HepG2 (cell line): ENCODE measurements around the gene EMID1. TPM values are rescaled to one million over a fixed set of nuclear protein-coding genes. Genes with fewer than 3 reads are reported as not detected.

Source experiments
- ARID5B ChIP-seq: IDR thresholded peaks from 2 replicates; pipeline ENCODE4 v1.4.0; 2020; ENCODE audit warnings: mild to moderate bottlenecking, missing genetic modification reagents
- BCL6 ChIP-seq: IDR thresholded peaks from 2 replicates; pipeline ENCODE4 v1.6.1; 2016; ENCODE audit warnings: missing genetic modification reagents, missing compliant biosample characterization
- BORCS8-MEF2B ChIP-seq: sonication (generic); formaldehyde crosslinking; IDR thresholded peaks from 2 replicates; pipeline ENCODE4 v1.8.0; 2022; ENCODE audit warnings: mild to moderate bottlenecking, missing genetic modification reagents
- BRCA1 ChIP-seq: sonication (generic); formaldehyde crosslinking; IDR thresholded peaks from 2 replicates; pipeline ENCODE4 v1.4.0; 2020; ENCODE audit warnings: missing genetic modification reagents
- CC2D1A ChIP-seq: sonication (generic); formaldehyde crosslinking; IDR thresholded peaks from 2 replicates; pipeline ENCODE4 v1.8.1; 2023; ENCODE audit warnings: mild to moderate bottlenecking, missing genetic modification reagents
- HDAC2 ChIP-seq: sonication (generic); formaldehyde crosslinking; IDR thresholded peaks from 2 replicates; pipeline ENCODE4 v1.4.0; 2020; ENCODE audit warnings: missing genetic modification reagents
- HNF4A ChIP-seq: sonication (generic); formaldehyde crosslinking; IDR thresholded peaks from 2 replicates; pipeline ENCODE4 v1.4.0; 2020; ENCODE audit warnings: missing genetic modification reagents
- POLR2AphosphoS2 ChIP-seq: IDR thresholded peaks from 2 replicates; pipeline ENCODE4 v1.6.1; 2011; ENCODE audit warnings: low read depth, low read length, improper control_type of control experiment
- SAP130 ChIP-seq: IDR thresholded peaks from 2 replicates; pipeline ENCODE4 v1.6.1; 2016; ENCODE audit warnings: low read depth
- THAP9 ChIP-seq: sonication (generic); formaldehyde crosslinking; IDR thresholded peaks from 2 replicates; pipeline ENCODE4; 2020; ENCODE audit warnings: missing genetic modification reagents, mild to moderate bottlenecking, borderline replicate concordance
- UBTF ChIP-seq: sonication (generic); formaldehyde crosslinking; IDR thresholded peaks from 2 replicates; pipeline ENCODE4 v1.4.0; 2020; ENCODE audit warnings: mild to moderate bottlenecking, missing genetic modification reagents
- ZNF101 ChIP-seq: sonication (generic); formaldehyde crosslinking; IDR thresholded peaks from 2 replicates; pipeline ENCODE4 v1.4.0; 2020; ENCODE audit warnings: mild to moderate bottlenecking, low read depth, missing genetic modification reagents, borderline replicate concordance
- ZNF138 ChIP-seq: sonication (generic); formaldehyde crosslinking; IDR thresholded peaks from 2 replicates; pipeline ENCODE4 v1.5.0; 2020; ENCODE audit warnings: mild to moderate bottlenecking, low read depth, missing genetic modification reagents
- ZNF281 ChIP-seq: sonication (generic); formaldehyde crosslinking; IDR thresholded peaks from 2 replicates; pipeline ENCODE4 v1.4.0; 2020; ENCODE audit warnings: missing genetic modification reagents, borderline replicate concordance
- ZNF788 ChIP-seq: sonication (generic); formaldehyde crosslinking; IDR thresholded peaks from 2 replicates; pipeline ENCODE4 v1.5.0; 2020; ENCODE audit warnings: mild to moderate bottlenecking, missing genetic modification reagents, borderline replicate concordance
- ZSCAN29 ChIP-seq: sonication (generic); formaldehyde crosslinking; conservative IDR thresholded peaks from 2 replicates; pipeline ENCODE4 v1.4.0; 2020; ENCODE audit warnings: mild to moderate bottlenecking, missing genetic modification reagents
- ZSCAN30 ChIP-seq: sonication (generic); formaldehyde crosslinking; IDR thresholded peaks from 2 replicates; pipeline ENCODE4 v1.5.0; 2020; ENCODE audit warnings: mild to moderate bottlenecking, missing genetic modification reagents
- polyA plus RNA-seq, 8 experiments: library from polyadenylated mRNA; depleted of rRNA in 3 of 8; stranded (reverse) in 7 of 8; unstranded in 1 of 8; fragments of >200 nt; fragmentation: Illumina TruSeq in 4 of 8; extraction: Trizol in 4 of 8; gene quantifications; 2 replicates each; pipeline versions ENCODE4 v1.2.1 to v1.2.3, GENCODE V29; 2011 to 2016; ENCODE audit warnings: low read depth in 4 of 8, missing spikeins in 1 of 8, mixed read lengths in 1 of 8; ENCODE audit not compliant: insufficient read depth in 1 of 8
- total RNA-seq, 5 experiments: library from RNA; depleted of rRNA; stranded (reverse); fragments of >200 nt; fragmentation: Illumina TruSeq; extraction: Trizol; gene quantifications; 2 replicates each; pipeline ENCODE4 v1.2.3, GENCODE V29; 2016; ENCODE audit warnings: low read depth in 1 of 5

EMID1 gene
- total and polyA plus RNA-seq, 2 of the 13 experiments (the other 11 are each of a cell fraction or from before 2014, with no cell fraction given) = 0.45 to 0.82 TPM

GRCh38 chr22:29216873-29217666, 11.4 kb downstream of the EMID1 start (continued):
- TF ChIP-seq ARID5B (peak; percentile 58), THAP9 (CRISPR knock-in tag) (no peak), ZSCAN30 (CRISPR knock-in tag) (no peak), BRCA1 (CRISPR knock-in tag) (no peak), HDAC2 (peak; percentile 43; the same call in 1 of the 2 replicates), ZNF281 (CRISPR knock-in tag) (peak; percentile 71; the same call in 1 of the 2 replicates), ZNF138 (no peak), ZSCAN29 (CRISPR knock-in tag) (no peak), POLR2AphosphoS2 (no peak), SAP130 (CRISPR knock-in tag) (peak; percentile 28; the same call in 1 of the 2 replicates), HNF4A (0 out of 2 replicates have a peak, but pooled peaks have one; percentile 14), CC2D1A (CRISPR knock-in tag) (no peak), UBTF (CRISPR knock-in tag) (peak; percentile 61; the same call in 1 of the 2 replicates), BORCS8-MEF2B (CRISPR knock-in tag) (0 out of 2 replicates have a peak, but pooled peaks have one; percentile 29), ZNF101 (CRISPR knock-in tag) (no peak), BCL6 (peak; percentile 42; the same call in 1 of the 2 replicates), ZNF788 (CRISPR knock-in tag) (no peak)
